HG02973 (cell line): ENCODE measurements around the gene TEK.

Experiments used
- ATAC-seq: cut with Tn5 transposase; IDR thresholded peaks from one replicate; pipeline ENCODE4 v1.9.1; 2021; ENCODE audit warnings: moderate library complexity; ENCODE audit not compliant: unreplicated experiment

Gene TEK

GRCh38 chr9:27118916-27119315, 9.9 kb downstream of the TEK start:
- ATAC-seq, result no peak

GRCh38 chr9:27124151-27124550, 15.1 kb downstream of the TEK start:
- ATAC-seq, result no peak

- no peak for ATAC-seq
Measured at GRCh38 chr9:27125030-27125429, 16.0 kb downstream of the TEK start.

- ATAC-seq, result no peak
Measured at GRCh38 chr9:27125936-27126335, 16.9 kb downstream of the TEK start.

GRCh38 chr9:27126670-27127069, 17.6 kb downstream of the TEK start:
- no peak for ATAC-seq

GRCh38 chr9:27129221-27129620, 20.2 kb downstream of the TEK start:
- ATAC-seq, result no peak

- ATAC-seq, result no peak
Measured at GRCh38 chr9:27131731-27132130, 22.7 kb downstream of the TEK start.

- ATAC-seq, result no peak
Measured at GRCh38 chr9:27133817-27134216, 24.8 kb downstream of the TEK start.

GRCh38 chr9:27142299-27142930, 33.4 kb downstream of the TEK start:
- no peak for ATAC-seq

GRCh38 chr9:27145143-27145542, 36.1 kb downstream of the TEK start:
- no peak for ATAC-seq

- no peak for ATAC-seq
Measured at GRCh38 chr9:27149651-27150050, 40.6 kb downstream of the TEK start.

GRCh38 chr9:27150746-27151406, 41.9 kb downstream of the TEK start:
- ATAC-seq, result no peak

GRCh38 chr9:27151693-27152404, 42.8 kb downstream of the TEK start:
- no peak for ATAC-seq

- no peak for ATAC-seq
Measured at GRCh38 chr9:27152405-27152718, 43.3 kb downstream of the TEK start.

GRCh38 chr9:27154908-27155307, 45.9 kb downstream of the TEK start:
- ATAC-seq, result no peak

GRCh38 chr9:27157097-27157496, 48.1 kb downstream of the TEK start:
- no peak for ATAC-seq

- ATAC-seq, result no peak
Measured at GRCh38 chr9:27157736-27158135, 48.7 kb downstream of the TEK start.

- ATAC-seq, result no peak
Measured at GRCh38 chr9:27160636-27161035, 51.6 kb downstream of the TEK start.

- no peak for ATAC-seq
Measured at GRCh38 chr9:27162045-27162444, 53.0 kb downstream of the TEK start.

GRCh38 chr9:27165068-27165467, 56.0 kb downstream of the TEK start:
- no peak for ATAC-seq

GRCh38 chr9:27165670-27166069, 56.6 kb downstream of the TEK start:
- ATAC-seq, result no peak

- no peak for ATAC-seq
Measured at GRCh38 chr9:27168496-27168895, 59.5 kb downstream of the TEK start.
